Measurements from ENCODE around the gene CCDC9.

Gene CCDC9

GRCh38 chr19:47227352-47228167 lies 28.8 kb upstream of the CCDC9 start:
- H3K27ac ChIP-seq (ENCODE audit: low read length): peak overlapping the region; percentile 74
- H3K9me3 ChIP-seq (ENCODE audit: control insufficient read depth, low read depth, low read length): no peaks in the 10 kb centered on the region
- H3K4me1 ChIP-seq (ENCODE audit: control insufficient read depth, low read depth, low read length): peaks cover 22% of the 10 kb centered on the region
- peaks cover 12% of the 10 kb centered on the region for H3K27me3 ChIP-seq (ENCODE audit: control insufficient read depth, insufficient read depth, low read length)
- H3K36me3 ChIP-seq (ENCODE audit: control insufficient read depth, low read depth, low read length): no peaks in the 10 kb centered on the region
- H3K4me3 ChIP-seq (ENCODE audit: low read length): peak overlapping the region; percentile 64
- peak overlapping the region; percentile 50 for H3K9ac ChIP-seq (ENCODE audit: low read length)

- Histone ChIP-seq H3K9ac (ENCODE audit: low read length) (peak overlapping the region; percentile 37), H3K36me3 (ENCODE audit: control insufficient read depth, low read depth, low read length) (no peaks in the 10 kb centered on the region), H3K4me1 (ENCODE audit: control insufficient read depth, low read depth, low read length) (peaks cover 22% of the 10 kb centered on the region), H3K9me3 (ENCODE audit: control insufficient read depth, low read depth, low read length) (no peaks in the 10 kb centered on the region), H3K27me3 (ENCODE audit: control insufficient read depth, insufficient read depth, low read length) (peaks cover 12% of the 10 kb centered on the region), H3K4me3 (ENCODE audit: low read length) (peak overlapping the region; percentile 64), H3K27ac (ENCODE audit: low read length) (no peak overlapping the region)
These were observed 28.0 kb upstream of the CCDC9 start for GRCh38 chr19:47228168-47228936.

GRCh38 chr19:47228937-47229675 lies 27.2 kb upstream of the CCDC9 start:
- Histone ChIP-seq H3K27me3 (ENCODE audit: control insufficient read depth, insufficient read depth, low read length) (peaks cover 12% of the 10 kb centered on the region), H3K4me1 (ENCODE audit: control insufficient read depth, low read depth, low read length) (peaks cover 22% of the 10 kb centered on the region), H3K27ac (ENCODE audit: low read length) (no peak overlapping the region), H3K4me3 (ENCODE audit: low read length) (peak overlapping the region; percentile 64), H3K36me3 (ENCODE audit: control insufficient read depth, low read depth, low read length) (no peaks in the 10 kb centered on the region), H3K9ac (ENCODE audit: low read length) (no peak overlapping the region), H3K9me3 (ENCODE audit: control insufficient read depth, low read depth, low read length) (no peaks in the 10 kb centered on the region)

- no peak overlapping the region for H3K27ac ChIP-seq (ENCODE audit: low read length)
- H3K27me3 ChIP-seq (ENCODE audit: control insufficient read depth, insufficient read depth, low read length): peaks cover 12% of the 10 kb centered on the region
- no peaks in the 10 kb centered on the region for H3K36me3 ChIP-seq (ENCODE audit: control insufficient read depth, low read depth, low read length)
- H3K9me3 ChIP-seq (ENCODE audit: control insufficient read depth, low read depth, low read length): no peaks in the 10 kb centered on the region
- peaks cover 22% of the 10 kb centered on the region for H3K4me1 ChIP-seq (ENCODE audit: control insufficient read depth, low read depth, low read length)
- H3K4me3 ChIP-seq (ENCODE audit: low read length): peak overlapping the region; percentile 64
- peak overlapping the region; percentile 13 for H3K9ac ChIP-seq (ENCODE audit: low read length)
These were observed 26.7 kb upstream of the CCDC9 start for GRCh38 chr19:47229676-47230053.

GRCh38 chr19:47230054-47230920 lies 26.0 kb upstream of the CCDC9 start:
- H3K36me3 ChIP-seq (ENCODE audit: control insufficient read depth, low read depth, low read length): no peaks in the 10 kb centered on the region
- H3K4me3 ChIP-seq (ENCODE audit: low read length): peak overlapping the region; percentile 66
- H3K4me1 ChIP-seq (ENCODE audit: control insufficient read depth, low read depth, low read length): peaks cover 21% of the 10 kb centered on the region
- no peaks in the 10 kb centered on the region for H3K9me3 ChIP-seq (ENCODE audit: control insufficient read depth, low read depth, low read length)
- peaks cover 12% of the 10 kb centered on the region for H3K27me3 ChIP-seq (ENCODE audit: control insufficient read depth, insufficient read depth, low read length)
- no peak overlapping the region for H3K27ac ChIP-seq (ENCODE audit: low read length)
- peak overlapping the region; percentile 63 for H3K9ac ChIP-seq (ENCODE audit: low read length)

GRCh38 chr19:47230921-47231214 lies 25.5 kb upstream of the CCDC9 start, which contains the start of gene BBC3:
BBC3 (minus strand) TSS chr19:47231199; CDS start chr19:47228431, 2,768 bp downstream.
- Histone ChIP-seq H3K4me3 (ENCODE audit: low read length) (peak within 1 kb of the TSS; percentile 66), H3K27ac (ENCODE audit: low read length) (no peak within 1 kb of the TSS), H3K9me3 (ENCODE audit: control insufficient read depth, low read depth, low read length) (no peaks in the 10 kb centered on the region), H3K9ac (ENCODE audit: low read length) (peak within 1 kb of the TSS; percentile 63), H3K27me3 (ENCODE audit: control insufficient read depth, insufficient read depth, low read length) (peaks cover 12% of the 10 kb centered on the region), H3K4me1 (ENCODE audit: control insufficient read depth, low read depth, low read length) (peaks cover 15% of the 10 kb centered on the region), H3K36me3 (ENCODE audit: control insufficient read depth, low read depth, low read length) (no peaks in the 10 kb centered on the region)

- Histone ChIP-seq H3K9me3 (ENCODE audit: control insufficient read depth, low read depth, low read length) (no peaks in the 10 kb centered on the region), H3K36me3 (ENCODE audit: control insufficient read depth, low read depth, low read length) (no peaks in the 10 kb centered on the region), H3K27ac (ENCODE audit: low read length) (no peak overlapping the region), H3K27me3 (ENCODE audit: control insufficient read depth, insufficient read depth, low read length) (peaks cover 12% of the 10 kb centered on the region), H3K4me1 (ENCODE audit: control insufficient read depth, low read depth, low read length) (peaks cover 15% of the 10 kb centered on the region), H3K9ac (ENCODE audit: low read length) (peak overlapping the region; percentile 19), H3K4me3 (ENCODE audit: low read length) (peak overlapping the region; percentile 49)
These were observed 24.9 kb upstream of the CCDC9 start for GRCh38 chr19:47231215-47232054.

GRCh38 chr19:47232422-47233211 lies 23.7 kb upstream of the CCDC9 start:
- H3K4me3 ChIP-seq (ENCODE audit: low read length): no peak overlapping the region

GRCh38 chr19:47236072-47236675 lies 20.2 kb upstream of the CCDC9 start:
- Histone ChIP-seq H3K27ac (ENCODE audit: low read length) (no peak overlapping the region), H3K36me3 (ENCODE audit: control insufficient read depth, low read depth, low read length) (no peaks in the 10 kb centered on the region)

More at GRCh38 chr19:47232422-47233211, 23.7 kb upstream of the CCDC9 start:
- Histone ChIP-seq H3K9me3 (ENCODE audit: control insufficient read depth, low read depth, low read length) (no peaks in the 10 kb centered on the region), H3K36me3 (ENCODE audit: control insufficient read depth, low read depth, low read length) (no peaks in the 10 kb centered on the region), H3K4me1 (ENCODE audit: control insufficient read depth, low read depth, low read length) (peaks cover 11% of the 10 kb centered on the region), H3K9ac (ENCODE audit: low read length) (no peak overlapping the region), H3K27me3 (ENCODE audit: control insufficient read depth, insufficient read depth, low read length) (peaks cover 12% of the 10 kb centered on the region), H3K27ac (ENCODE audit: low read length) (no peak overlapping the region)

More at GRCh38 chr19:47236072-47236675, 20.2 kb upstream of the CCDC9 start:
- no peak overlapping the region for H3K4me3 ChIP-seq (ENCODE audit: low read length)
- H3K9me3 ChIP-seq (ENCODE audit: control insufficient read depth, low read depth, low read length): no peaks in the 10 kb centered on the region
- H3K4me1 ChIP-seq (ENCODE audit: control insufficient read depth, low read depth, low read length): peaks cover 7% of the 10 kb centered on the region
- H3K27me3 ChIP-seq (ENCODE audit: control insufficient read depth, insufficient read depth, low read length): peaks cover 26% of the 10 kb centered on the region
- H3K9ac ChIP-seq (ENCODE audit: low read length): no peak overlapping the region

Data from iPS-18a (cell line).